ENCODE data around the gene HPGDS. TPM values are rescaled to one million over a fixed set of nuclear protein-coding genes. Genes with fewer than 3 reads are reported as not detected.

HPGDS gene
- total and polyA plus RNA-seq, 2 experiments from 2014 or later, result not detected

GRCh38 chr4:94332983-94333590 is 9.5 kb downstream of the HPGDS start:
- DNase-seq (ENCODE audit: low spot score), result peak; percentile 64
- Mint-ChIP-seq H3K36me3 (ENCODE audit: low read depth) (no peaks in the 10 kb centered on the region; the same call in 2 of the 3 replicates), H3K4me3 (no peak overlapping the region), H3K4me1 (peaks cover 4% of the 10 kb centered on the region; the same call in 1 of the 3 replicates), H3K27ac (no peak overlapping the region), H3K9me3 (peaks cover 2% of the 10 kb centered on the region; the same call in 2 of the 3 replicates), H3K27me3 (ENCODE audit: insufficient read depth, low read depth, poor library complexity) (no peaks in the 10 kb centered on the region)
- H4K20me1 ChIP-seq (replicated peaks; ENCODE audit: insufficient read depth), result no peaks in the 10 kb centered on the region
- no peaks in the 10 kb centered on the region for H3K79me2 ChIP-seq (replicated peaks; ENCODE audit: insufficient read depth)
- H2AFZ ChIP-seq, result peak overlapping the region; percentile 11; the same call in 1 of the 2 replicates
- no peak overlapping the region for H3K4me2 ChIP-seq
- H3K9me2 ChIP-seq (ENCODE audit: insufficient read depth), result no peaks in the 10 kb centered on the region
- ATAC-seq, result peak; percentile 86
- H3K36me3 ChIP-seq (ENCODE audit: insufficient read depth), result no peaks in the 10 kb centered on the region
- H3K4me3 ChIP-seq, result no peak overlapping the region
- H3K4me1 ChIP-seq (ENCODE audit: insufficient read depth), result no peaks in the 10 kb centered on the region
- H3K27me3 ChIP-seq (ENCODE audit: insufficient read depth), result no peaks in the 10 kb centered on the region
- H3F3A ChIP-seq (replicated peaks; ENCODE audit: low read depth), result no peaks in the 10 kb centered on the region
- H3K27ac ChIP-seq (ENCODE audit: low read depth), result no peak overlapping the region
- TF ChIP-seq ZNF331 (CRISPR knock-in tag; IDR thresholded peaks at IDR 0.05; ENCODE audit: low read depth), result no peak
- peak; percentile 48 to 58 for TF ChIP-seq CTCF (conservative IDR thresholded peaks at IDR 0.05; ENCODE audit: low read depth in 2 of 2)

GRCh38 chr4:94329933-94330332 is 12.7 kb downstream of the HPGDS start:
- Histone ChIP-seq H3K4me1 (ENCODE audit: insufficient read depth) (no peaks in the 10 kb centered on the region), H3K4me3 (no peak overlapping the region), H3F3A (replicated peaks; ENCODE audit: low read depth) (no peaks in the 10 kb centered on the region), H3K9me2 (ENCODE audit: insufficient read depth) (no peaks in the 10 kb centered on the region), H3K27ac (ENCODE audit: low read depth) (no peak overlapping the region), H3K4me2 (no peak overlapping the region), H3K79me2 (replicated peaks; ENCODE audit: insufficient read depth) (no peaks in the 10 kb centered on the region), H4K20me1 (replicated peaks; ENCODE audit: insufficient read depth) (no peaks in the 10 kb centered on the region), H3K36me3 (ENCODE audit: insufficient read depth) (peaks cover 5% of the 10 kb centered on the region; the same call in 1 of the 2 replicates), H2AFZ (no peak overlapping the region), H3K27me3 (ENCODE audit: insufficient read depth) (no peaks in the 10 kb centered on the region)
- Mint-ChIP-seq H3K4me1 (peaks cover 4% of the 10 kb centered on the region; the same call in 1 of the 3 replicates), H3K27ac (no peak overlapping the region), H3K27me3 (ENCODE audit: insufficient read depth, low read depth, poor library complexity) (no peaks in the 10 kb centered on the region), H3K4me3 (no peak overlapping the region), H3K9me3 (peaks cover 33% of the 10 kb centered on the region), H3K36me3 (ENCODE audit: low read depth) (peaks cover 23% of the 10 kb centered on the region)
- ATAC-seq, result no peak
- no peak for DNase-seq (ENCODE audit: low spot score)
- TF ChIP-seq ZNF331 (CRISPR knock-in tag; IDR thresholded peaks at IDR 0.05; ENCODE audit: low read depth), result no peak
- no peak for TF ChIP-seq NANOG (IDR thresholded peaks at IDR 0.05; ENCODE audit: borderline replicate concordance)
- no peak for TF ChIP-seq POLR2AphosphoS5 (IDR thresholded peaks at IDR 0.05; ENCODE audit: low read depth)
- TF ChIP-seq ZNF114 (CRISPR knock-in tag; IDR thresholded peaks at IDR 0.05), result no peak
- TF ChIP-seq EZH2 (IDR thresholded peaks at IDR 0.05; ENCODE audit: low read depth, unreplicated experiment), result no peak
- TF ChIP-seq EZH2phosphoT487 (IDR thresholded peaks at IDR 0.05; ENCODE audit: unreplicated experiment), result no peak
- no peak for TF ChIP-seq REST (IDR thresholded peaks at IDR 0.05; ENCODE audit: unreplicated experiment)
- TF ChIP-seq ZNF462 (CRISPR knock-in tag; IDR thresholded peaks at IDR 0.05), result no peak
- TF ChIP-seq STAT1 (IDR thresholded peaks at IDR 0.05; ENCODE audit: unreplicated experiment), result no peak

Measured in GM23338 (cell line).